ENCODE data around the gene LRP1.
A peak's percentile ranks its signal among the peaks of the same experiment; 100 is the strongest.

The LRP1 gene

DNA sequence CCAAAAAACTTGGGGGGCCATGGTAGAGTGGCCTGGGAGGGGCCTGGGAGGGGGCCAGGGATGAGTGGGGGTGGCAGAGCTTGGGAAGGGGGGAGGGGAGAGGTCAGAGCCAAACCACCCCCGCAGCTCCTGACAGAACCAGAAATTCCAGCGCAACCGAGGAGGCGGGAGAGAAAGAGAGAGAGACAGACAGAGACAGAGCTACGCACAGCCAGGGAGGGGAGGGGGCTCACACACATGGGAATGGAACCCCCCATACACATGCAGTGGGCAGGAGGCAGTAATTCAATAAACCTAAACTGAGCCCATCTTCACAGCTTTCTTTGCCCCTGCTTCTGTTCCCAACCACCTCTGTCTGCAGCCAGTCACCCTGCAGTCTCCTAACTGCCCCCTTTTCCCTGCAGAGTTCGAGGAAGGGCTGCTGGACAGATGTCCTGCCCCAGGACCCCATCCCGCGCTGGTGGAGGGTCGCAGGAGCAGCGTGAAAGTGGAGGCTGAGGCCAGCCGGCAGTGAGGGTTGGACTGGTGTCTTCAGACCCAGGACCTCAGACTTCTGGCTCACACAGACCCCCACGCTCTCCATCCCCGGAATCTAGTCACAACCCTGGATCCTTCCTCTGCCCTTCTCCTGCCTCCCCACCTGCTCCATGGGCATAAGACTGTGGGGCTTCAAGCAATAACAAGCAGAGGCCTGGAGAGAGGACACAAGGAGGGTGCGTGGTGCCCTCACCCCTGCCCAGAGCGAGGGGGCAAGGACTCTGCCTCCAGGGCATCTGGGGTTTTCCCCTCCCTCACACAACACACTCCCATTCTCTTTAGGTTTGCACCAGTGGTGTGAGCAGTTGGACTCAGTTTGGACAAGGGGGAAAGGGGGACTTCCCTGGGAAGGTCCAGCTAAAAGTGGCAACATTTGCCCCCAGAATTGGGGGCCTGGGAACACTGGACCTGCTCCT, 33.8 kb upstream of the LRP1 start:
- DNase-seq, result no peak

DNA sequence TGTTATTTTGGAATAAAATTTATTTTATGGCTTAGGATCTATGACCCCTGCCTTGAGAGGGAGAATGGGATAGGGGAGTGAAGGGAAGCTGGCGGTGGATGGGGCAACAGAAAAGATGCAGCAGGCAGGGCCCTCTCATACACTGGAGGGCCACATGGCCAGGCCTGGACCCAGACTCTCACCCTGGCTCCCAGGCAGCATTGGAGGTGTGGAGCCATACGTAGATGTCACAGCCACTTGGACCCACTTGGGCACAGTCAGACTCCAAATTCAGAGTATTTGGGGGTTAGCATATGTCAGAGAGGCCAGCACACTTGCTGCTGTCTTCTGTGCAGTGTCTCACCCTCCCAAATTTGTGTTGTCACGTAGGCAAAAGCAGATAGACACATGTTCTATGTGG, 32.8 kb upstream of the LRP1 start:
- DNase-seq, result no peak

GRCh38 chr12:57096099-57096572, 32.1 kb upstream of the LRP1 start:
- peak; percentile 48 to 50 for DNase-seq

- DNase-seq, result no peak
Measured at GRCh38 chr12:57096748-57097553, 31.3 kb upstream of the LRP1 start.

- no peak for DNase-seq
Measured at GRCh38 chr12:57097554-57097835, 30.8 kb upstream of the LRP1 start.

DNA sequence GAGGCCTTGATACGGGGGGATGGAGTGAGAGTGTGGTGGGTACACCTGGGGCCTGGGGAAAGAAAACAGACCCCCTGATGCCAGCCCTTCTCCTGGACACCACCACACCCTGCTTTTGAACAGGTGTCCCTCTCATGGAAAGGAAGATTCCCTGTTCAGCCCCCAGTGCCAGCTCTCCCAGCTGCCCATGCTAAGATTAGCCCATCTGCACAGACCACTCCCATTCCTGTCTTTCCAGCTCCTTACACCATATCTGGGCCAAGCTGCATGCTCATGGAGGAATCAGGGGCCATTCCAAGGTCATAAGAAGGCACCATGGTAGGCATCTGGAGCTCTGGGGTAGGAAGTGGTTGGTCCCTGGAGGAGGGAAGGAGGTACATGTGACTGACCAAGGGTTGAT, 29.7 kb upstream of the LRP1 start:
- DNase-seq, result no peak

DNA sequence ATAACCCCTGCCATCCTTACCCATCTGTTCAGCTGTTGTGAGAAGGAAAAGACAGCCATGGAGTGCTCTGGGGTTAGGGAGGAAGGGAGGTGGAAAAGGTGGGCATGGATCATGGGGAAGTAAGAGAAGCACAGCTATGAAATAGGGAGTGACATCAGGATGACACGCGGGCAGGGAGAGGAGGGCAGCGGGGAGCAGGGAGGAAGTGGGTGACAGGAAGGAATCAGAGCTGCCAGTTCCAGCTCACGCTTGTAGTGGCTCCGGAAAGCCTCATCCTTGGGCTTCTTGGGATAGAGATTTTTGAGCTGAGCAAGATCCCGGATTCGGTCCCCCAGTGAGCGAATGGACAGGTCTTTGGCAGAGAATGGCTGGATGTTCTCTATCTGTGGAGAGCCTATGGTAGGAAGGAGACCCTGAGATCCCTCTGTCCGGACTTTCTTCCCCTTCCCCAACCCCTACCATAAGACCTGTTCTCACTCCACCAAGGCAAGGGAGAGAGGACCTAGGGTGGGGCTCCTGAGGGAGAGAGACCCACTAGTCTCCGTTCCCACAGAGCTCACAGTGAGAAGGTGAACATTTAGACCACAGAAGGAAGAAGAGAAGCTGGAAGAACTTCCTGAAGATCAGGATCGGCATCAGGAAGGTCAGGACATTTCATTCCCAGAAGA, 29.1 kb upstream of the LRP1 start:
- DNase-seq, result no peak

DNA sequence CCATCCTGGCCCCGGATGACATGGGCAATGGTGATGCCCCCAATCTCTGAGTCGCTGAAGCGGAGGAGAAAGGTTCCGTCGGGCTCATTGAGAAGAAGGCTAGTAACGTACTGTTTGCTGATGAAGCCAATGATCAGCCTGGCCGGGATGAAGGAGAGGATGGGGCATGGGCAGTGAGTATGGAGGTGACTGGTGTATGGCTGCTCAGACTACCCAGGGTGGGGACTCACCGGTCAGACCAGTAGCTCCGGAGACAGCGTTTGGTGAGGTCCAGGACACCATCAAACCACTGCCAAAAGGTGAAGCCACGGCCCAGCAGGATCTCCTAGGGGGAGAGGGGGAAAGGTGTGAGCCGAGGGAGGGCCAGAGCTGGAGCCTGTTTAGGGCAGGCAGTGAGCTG, 28.5 kb upstream of the LRP1 start:
- DNase-seq, result no peak

DNA sequence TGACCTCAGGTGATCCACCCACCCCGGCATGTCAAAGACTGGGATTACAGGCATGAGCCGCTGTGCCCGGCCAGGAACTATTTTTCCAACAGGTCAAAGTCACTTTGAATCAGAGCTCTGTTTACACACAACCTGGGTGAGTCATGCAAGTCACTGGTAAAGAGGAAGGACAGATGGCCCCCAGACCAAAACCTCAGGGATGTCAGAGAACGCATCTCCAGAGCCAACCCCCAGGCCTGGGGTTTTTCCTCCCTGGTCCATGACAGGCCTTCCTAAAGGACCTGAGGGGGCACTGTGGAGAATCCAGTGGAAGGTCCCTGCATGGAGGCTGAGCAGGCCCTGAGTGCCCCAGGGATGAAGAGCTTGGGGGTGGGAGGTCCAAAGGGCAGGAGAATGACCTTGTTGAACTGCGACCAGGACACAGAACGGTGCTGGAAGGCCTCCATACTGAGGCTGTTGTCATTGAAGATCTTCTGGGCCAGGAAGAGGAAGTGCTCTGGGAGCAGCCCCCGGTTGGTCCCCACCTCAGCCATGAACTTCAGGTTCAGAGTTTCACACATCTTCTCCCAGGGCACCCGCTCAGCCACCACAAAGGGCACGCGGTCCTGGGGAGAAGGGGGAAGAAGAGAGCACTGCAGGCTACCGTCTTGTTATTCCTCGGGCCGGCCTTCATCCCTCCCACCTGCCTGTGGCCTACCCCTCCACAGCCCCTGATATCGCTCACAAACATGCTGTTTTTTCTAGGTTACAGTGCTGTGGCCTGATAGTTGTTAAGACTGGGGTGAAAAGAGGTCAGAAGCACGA, 26.2 kb upstream of the LRP1 start:
- peak in 1 of 2 experiments; percentile 15 for DNase-seq

DNA sequence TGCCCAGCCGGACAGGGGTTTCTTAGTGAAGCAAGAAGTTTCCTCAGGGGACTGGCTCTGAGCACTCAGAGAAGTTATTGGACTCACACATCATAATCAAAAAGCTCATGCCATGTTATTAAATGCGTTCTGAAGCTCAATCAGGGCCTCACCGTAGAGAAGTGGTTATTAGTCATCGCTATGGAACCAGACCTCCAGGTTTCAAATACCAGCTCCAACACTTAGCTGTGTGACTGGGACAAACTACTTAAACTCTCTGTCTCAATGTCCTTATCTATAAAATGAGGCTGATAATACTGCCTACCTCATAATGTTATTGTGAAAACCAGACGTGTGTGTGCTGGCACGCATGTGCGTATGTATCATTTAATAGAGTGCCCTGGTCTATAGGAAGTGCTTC, 24.4 kb upstream of the LRP1 start:
- no peak for DNase-seq

GRCh38 chr12:57104292-57104910, 23.9 kb upstream of the LRP1 start:
- DNase-seq, result no peak

DNA sequence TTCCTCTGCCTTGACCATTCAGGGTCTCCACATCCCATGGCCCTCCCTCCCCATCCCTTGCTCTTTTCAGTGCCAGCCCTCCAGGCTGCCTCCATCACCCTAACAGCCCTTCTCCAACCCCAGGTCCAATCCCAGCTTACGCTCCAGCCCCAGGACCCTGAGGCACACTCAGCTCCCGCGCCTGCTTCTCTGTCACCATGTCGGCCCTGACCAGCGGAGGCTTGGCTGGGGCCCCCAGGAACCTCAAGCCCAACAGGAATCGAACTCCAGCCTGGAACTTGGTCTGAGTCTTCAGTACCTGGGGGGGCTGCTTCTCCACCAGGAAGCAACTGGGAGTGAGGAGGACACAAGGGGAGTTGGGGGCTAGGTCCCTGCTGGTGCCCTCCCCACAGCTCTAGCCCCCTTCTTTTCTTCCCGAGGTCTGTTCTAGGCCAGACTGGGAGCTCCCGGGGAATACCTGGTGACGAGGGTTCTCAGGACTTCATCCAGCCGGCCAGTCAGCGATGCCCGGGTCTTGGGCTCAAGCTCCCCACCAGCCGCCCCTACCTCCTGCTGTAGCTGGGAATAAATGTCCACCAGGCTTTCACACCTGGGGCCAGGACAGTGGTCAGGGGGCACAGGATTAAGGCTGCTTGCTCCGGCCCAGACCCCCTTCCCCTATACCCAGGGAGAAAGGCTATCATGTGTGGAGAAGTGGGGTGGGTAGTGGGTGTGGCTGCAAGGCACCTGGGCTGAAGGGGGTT, 23.1 kb upstream of the LRP1 start:
- no peak for DNase-seq

DNA sequence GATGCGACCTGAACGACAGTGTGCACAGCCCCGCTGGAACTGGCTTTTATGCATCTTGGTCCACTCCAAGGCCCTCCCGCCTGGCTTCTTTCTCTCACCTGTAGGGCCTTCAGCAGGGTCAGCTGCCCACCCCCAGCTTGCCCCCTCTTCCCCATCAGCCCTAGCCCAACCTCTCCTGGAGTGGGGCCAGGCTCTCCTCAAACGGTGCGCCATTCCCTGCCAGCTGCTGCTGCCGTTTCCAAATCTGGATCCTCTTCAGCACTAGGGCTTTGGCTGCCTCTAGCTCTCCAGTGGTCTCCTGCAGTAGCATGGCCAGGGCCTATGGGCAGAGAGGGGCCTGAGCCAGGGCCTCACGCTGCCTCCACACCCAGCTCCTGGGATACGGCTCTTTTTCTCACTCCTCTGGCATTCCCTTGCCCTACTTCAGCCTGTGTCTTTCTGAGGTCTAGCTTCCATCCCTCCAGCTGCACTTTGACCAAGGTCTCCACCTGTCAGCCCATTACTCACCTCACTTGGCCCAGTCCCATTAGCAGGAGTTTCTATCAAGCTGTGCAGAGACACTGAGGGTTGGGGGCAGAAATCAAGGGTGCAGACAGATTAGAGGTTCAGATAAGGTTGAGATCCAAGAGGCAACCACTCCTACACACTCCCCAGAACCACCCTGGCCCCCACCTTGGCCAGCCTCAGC, 22.1 kb upstream of the LRP1 start:
- DNase-seq, result no peak

GRCh38 chr12:57107456-57108155, 20.7 kb upstream of the LRP1 start:
- no peak for DNase-seq

GRCh38 chr12:57109207-57110103, 18.8 kb upstream of the LRP1 start:
- DNase-seq, result no peak

- no peak for DNase-seq
Measured at GRCh38 chr12:57110104-57111030, 17.9 kb upstream of the LRP1 start.

DNA sequence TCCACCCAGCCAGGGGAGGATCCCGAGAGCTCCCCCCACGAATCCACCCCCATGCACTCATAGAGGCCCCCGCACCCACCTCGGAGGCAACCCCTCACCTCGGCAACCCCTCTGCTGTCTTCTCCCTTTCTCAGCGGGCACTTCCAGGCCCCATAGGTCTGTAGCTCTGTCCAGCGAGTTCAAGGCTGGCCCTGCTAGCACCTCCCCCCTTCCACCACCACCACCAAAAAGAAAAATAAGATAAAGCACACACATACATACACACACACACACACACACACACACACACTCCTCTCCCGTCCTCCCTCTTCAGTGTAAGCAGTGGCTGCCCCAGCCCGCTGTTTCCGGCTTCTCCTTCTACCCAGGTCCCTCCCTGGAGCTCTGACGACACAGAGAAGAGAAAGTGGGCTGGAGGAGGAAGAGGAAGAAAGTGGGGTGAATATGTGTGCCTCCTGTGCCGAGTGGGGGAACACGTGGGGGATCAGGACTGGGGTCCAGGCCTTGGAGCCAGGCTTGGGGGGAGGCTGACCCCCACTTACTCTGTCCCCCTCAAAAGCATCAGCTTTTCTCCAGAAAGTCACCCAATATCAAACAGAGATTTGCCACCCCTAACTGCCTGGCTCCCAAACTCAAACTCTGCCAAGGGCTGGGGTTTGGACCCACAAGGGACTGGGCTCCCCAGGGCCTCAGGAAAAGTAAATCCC, 17.1 kb upstream of the LRP1 start, which contains the start of gene STAT6:
STAT6 (minus strand) TSS at position 332 of the 704 bp plus-strand sequence. CDS start 3,084 bp downstream, outside the sequence.
- DNase-seq, result no peak

Measured in SHP77 (cell line).